Astrocyte (in vitro differentiated cells and primary cell): Measurements from ENCODE around the gene CRYGA.

Experiments
- EZH2 ChIP-seq: IDR thresholded peaks from 2 replicates; pipeline ENCODE4 v1.6.1; 2012; ENCODE audit warnings: mild to moderate bottlenecking, low read length, inconsistent platforms; ENCODE audit not compliant: insufficient read depth
- TF ChIP-seq, protein P1 (sequence below): IDR thresholded peaks from 2 replicates; pipeline ENCODE4 v1.5.1; 2011; ENCODE audit warnings: low read depth, mild to moderate bottlenecking, inconsistent platforms, low read length, moderate library complexity; ENCODE audit not compliant: insufficient read depth

- no peak for TF ChIP-seq EZH2
- TF ChIP-seq, protein P1, sequence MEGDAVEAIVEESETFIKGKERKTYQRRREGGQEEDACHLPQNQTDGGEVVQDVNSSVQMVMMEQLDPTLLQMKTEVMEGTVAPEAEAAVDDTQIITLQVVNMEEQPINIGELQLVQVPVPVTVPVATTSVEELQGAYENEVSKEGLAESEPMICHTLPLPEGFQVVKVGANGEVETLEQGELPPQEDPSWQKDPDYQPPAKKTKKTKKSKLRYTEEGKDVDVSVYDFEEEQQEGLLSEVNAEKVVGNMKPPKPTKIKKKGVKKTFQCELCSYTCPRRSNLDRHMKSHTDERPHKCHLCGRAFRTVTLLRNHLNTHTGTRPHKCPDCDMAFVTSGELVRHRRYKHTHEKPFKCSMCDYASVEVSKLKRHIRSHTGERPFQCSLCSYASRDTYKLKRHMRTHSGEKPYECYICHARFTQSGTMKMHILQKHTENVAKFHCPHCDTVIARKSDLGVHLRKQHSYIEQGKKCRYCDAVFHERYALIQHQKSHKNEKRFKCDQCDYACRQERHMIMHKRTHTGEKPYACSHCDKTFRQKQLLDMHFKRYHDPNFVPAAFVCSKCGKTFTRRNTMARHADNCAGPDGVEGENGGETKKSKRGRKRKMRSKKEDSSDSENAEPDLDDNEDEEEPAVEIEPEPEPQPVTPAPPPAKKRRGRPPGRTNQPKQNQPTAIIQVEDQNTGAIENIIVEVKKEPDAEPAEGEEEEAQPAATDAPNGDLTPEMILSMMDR, result no peak
These were observed at the start of gene CRYGA for GRCh38 chr2:208163489-208163888.
